ENCODE measurements around the gene NHLRC1. TPM values are rescaled to one million over a fixed set of nuclear protein-coding genes. Genes with fewer than 3 reads are reported as not detected.

NHLRC1 gene
- total RNA-seq: under 1 TPM; 0.10 to 0.19 TPM

DNA sequence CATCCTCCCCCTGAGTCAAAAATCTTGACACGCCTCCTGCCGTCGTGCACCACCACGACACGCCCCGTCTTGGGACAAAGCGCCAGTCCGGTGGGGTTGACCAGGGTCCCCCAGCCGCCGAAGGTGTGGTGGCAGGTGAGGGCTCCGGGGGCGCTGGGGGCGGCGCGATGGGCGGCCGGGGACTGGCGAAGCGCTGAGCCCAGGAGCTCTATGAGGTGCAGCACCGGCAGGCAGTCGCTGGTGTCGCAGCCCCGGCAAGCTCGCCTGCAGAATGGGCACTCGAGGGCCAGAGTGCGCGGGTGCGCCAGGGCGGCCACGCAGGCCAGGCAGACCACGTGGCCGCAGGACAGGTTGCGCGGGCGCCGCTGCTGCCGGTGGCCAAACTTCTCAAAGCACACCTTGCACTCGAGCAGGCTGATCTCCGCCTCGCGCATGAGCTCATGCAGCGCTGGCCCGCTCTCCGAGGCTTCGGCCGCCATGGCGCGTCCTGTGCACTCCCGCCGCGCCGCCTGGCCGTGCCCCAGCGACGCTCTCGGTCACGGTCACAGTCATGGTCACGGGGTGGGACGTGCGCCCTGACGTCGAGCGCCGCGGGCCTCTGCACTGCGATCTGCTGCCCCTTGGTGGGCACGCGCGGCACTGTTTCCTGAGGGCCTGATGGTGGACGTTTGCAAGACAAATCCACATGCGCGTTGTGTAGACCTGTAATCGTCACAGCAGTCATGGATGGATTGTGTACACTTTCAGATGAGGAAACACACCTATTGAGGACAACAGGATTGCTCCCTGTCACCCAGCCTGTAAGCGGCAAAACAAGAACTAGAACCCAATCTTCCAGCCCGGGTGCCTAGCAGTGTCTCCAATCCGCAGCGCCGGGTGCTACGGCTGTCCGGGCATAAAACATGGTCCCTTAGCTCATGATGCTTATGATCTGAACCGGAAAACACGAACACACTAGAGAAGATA lies at the start of gene NHLRC1:
NHLRC1 (minus strand) TSS at position 550 of the 966 bp plus-strand sequence; CDS start at position 479, 71 bp downstream.
- peaks cover 4% of the 10 kb centered on the region for H3K36me3 Mint-ChIP-seq
- peak within 1 kb of the TSS; percentile 57 for H3K4me3 Mint-ChIP-seq
- peaks cover 24% of the 10 kb centered on the region for H3K27me3 Mint-ChIP-seq
- intact Hi-C loops (cut with micrococcal nuclease): loop anchor here (1.0 to 10.0 kb wide), 4 partner anchors 31 to 966 kb away; no protein-coding TSS in a partner anchor
- H3K9me3 Mint-ChIP-seq: peaks cover 8% of the 10 kb centered on the region
- ChIA-PET CTCF (interaction anchor here (0.6 to 1.2 kb wide), 3 partner anchors 135 to 296 kb away, joined by 3 to 4 read pairs (median 3); partner anchors contain the start of gene KIF13A), POLR2A (no interaction called here)
- DNase-seq: peak; percentile 87
- H3K27ac Mint-ChIP-seq: no peak within 1 kb of the TSS
- H3K4me1 Mint-ChIP-seq (ENCODE audit: low read depth): peaks cover 13% of the 10 kb centered on the region

DNA sequence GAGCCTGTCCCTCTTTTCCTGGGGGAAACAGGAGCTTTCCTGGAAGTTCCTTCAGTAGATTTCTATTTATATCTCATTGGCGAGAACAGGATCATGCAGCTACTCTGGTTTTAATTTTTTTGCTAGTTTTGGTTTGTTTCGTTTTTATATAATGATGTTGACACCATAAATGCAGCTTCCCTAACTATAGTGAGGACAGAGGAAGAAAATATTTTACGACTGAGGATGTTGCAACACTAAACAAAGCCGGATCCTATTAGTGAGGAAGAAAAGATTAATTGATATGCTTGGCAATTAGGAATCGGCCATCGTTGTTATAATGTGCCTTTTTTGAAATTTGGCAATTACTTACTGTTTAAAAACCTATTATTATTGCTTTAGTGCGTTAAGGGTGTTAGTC lies 49.4 kb upstream of the NHLRC1 start:
- Mint-ChIP-seq H3K4me3 (no peak overlapping the region), H3K36me3 (peaks cover 61% of the 10 kb centered on the region), H3K4me1 (ENCODE audit: low read depth) (no peaks in the 10 kb centered on the region), H3K9me3 (peaks cover 8% of the 10 kb centered on the region), H3K27me3 (no peaks in the 10 kb centered on the region), H3K27ac (no peak overlapping the region)
- intact Hi-C loops (cut with micrococcal nuclease): no loop called here
- ChIA-PET POLR2A (no interaction called here), CTCF (no interaction called here)
- no peak for DNase-seq

DNA sequence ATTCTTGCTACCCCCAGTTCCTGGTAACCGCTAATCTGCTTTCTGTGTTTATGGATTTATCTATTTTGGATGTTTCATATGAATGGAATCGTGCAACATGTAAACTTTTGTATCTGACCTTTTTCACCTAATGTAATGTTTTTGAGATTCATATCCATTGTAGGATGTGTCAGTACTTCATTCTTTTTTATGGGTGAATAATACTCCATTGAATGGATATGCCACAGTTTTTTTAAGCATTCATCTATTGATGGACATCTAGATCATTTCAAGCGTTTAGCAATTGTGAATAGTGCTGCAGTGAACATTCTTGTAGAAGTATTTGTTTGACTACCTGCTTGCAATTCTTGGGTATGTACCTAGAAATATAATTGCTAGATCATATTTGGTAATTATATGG lies 45.8 kb upstream of the NHLRC1 start:
- peaks cover 36% of the 10 kb centered on the region for H3K36me3 Mint-ChIP-seq
- no peaks in the 10 kb centered on the region for H3K27me3 Mint-ChIP-seq
- H3K4me1 Mint-ChIP-seq (ENCODE audit: low read depth): no peaks in the 10 kb centered on the region
- H3K9me3 Mint-ChIP-seq: peaks cover 8% of the 10 kb centered on the region
- POLR2A ChIA-PET: no interaction called here
- no peak overlapping the region for H3K27ac Mint-ChIP-seq
- intact Hi-C loops (cut with micrococcal nuclease): no loop called here
- CTCF ChIA-PET: no interaction called here
- no peak for DNase-seq
- H3K4me3 Mint-ChIP-seq: no peak overlapping the region

DNA sequence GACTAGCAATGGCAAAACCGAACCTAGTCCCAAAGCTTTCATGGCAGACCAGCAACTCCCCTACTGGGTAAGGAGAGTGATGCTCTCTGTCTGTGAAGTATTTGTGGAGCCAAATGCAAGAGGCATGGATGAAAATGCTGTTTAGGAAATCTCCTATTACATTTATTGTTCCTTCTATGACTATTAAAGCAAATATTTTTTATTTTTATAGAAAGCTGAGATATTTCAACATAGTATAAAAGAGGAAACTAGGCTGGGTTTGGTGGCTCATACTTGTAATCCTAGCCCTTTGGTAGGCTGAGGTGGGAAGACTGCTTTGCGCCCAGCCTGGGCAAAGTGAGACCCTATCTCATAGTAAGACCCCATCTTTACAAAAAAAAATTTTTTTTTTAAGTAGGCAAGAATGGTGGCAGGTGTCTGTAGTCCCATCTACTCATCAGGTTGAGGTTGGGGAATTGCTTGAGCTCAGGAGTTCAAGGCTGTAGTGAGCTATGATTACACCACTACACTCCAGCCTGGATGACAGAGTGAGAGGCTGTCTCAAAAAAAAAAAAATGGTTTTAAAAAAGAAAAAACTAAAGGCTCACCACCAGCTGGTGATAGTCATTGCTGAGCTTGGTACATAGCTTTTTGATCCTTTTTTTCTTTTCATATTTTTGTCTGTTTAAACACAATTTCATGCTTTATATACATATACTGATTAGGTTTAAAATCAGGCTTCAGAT lies 44.0 kb upstream of the NHLRC1 start:
- Mint-ChIP-seq H3K27me3 (no peaks in the 10 kb centered on the region), H3K4me3 (no peak overlapping the region), H3K36me3 (peaks cover 41% of the 10 kb centered on the region), H3K4me1 (ENCODE audit: low read depth) (peaks cover 2% of the 10 kb centered on the region), H3K27ac (no peak overlapping the region), H3K9me3 (peaks cover 8% of the 10 kb centered on the region)
- ChIA-PET CTCF (interaction anchor here (0.6 kb wide), 1 partner anchor 45 kb away, joined by 3 read pairs; no protein-coding TSS in a partner anchor), POLR2A (interaction anchor here (1.4 kb wide), 1 partner anchor 8 kb away, joined by 3 read pairs; no protein-coding TSS in a partner anchor)
- no peak for DNase-seq
- intact Hi-C loops (cut with micrococcal nuclease): no loop called here

DNA sequence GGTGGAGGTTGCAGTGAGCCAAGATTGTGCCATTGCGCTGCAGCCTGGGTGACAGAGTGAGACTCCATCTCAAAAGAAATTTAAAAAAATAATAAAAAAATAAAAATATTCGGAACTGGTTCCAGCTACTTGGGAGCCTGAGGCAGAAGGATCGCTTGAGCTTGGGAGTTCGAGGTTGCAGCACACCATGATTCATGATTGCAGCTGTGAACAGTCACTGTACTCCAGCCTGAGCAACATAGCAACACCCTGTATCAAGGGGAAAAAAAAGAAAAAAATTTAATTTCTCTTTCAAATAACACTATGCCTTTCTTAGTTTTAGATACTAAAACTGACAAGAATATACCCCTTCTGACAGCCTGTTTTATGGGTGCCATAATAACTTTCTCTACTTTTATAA lies 43.3 kb upstream of the NHLRC1 start:
- POLR2A ChIA-PET: no interaction called here
- no peak for DNase-seq

DNA sequence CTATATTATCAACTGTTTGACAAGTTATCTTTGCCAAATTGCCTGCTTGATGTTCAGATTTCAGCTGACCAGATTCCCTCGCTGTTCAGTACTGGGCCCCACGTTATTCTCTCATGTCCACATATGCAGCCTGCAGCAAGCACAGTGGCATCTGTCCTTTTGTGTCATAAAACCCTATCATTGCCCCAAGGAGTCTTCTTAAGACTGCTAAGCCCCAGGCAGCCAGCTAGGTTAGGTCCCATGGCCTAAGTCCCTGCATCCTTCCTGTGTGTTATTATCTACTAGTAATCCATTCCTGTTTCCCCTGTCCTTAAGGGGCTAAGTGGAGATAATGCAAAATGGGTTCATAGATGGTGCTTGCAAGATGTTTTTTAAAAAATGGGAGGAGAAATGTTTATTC lies 39.9 kb upstream of the NHLRC1 start:
- intact Hi-C loops (cut with micrococcal nuclease): no loop called here
- ChIA-PET POLR2A (no interaction called here), CTCF (no interaction called here)
- no peak overlapping the region for H3K27ac Mint-ChIP-seq
- DNase-seq: no peak
- no peak overlapping the region for H3K4me3 Mint-ChIP-seq
- H3K27me3 Mint-ChIP-seq: no peaks in the 10 kb centered on the region
- peaks cover 38% of the 10 kb centered on the region for H3K36me3 Mint-ChIP-seq
- peaks cover 7% of the 10 kb centered on the region for H3K4me1 Mint-ChIP-seq (ENCODE audit: low read depth)
- no peaks in the 10 kb centered on the region for H3K9me3 Mint-ChIP-seq

More for the DNA sequence above, 43.3 kb upstream of the NHLRC1 start:
- peaks cover 8% of the 10 kb centered on the region for H3K9me3 Mint-ChIP-seq
- H3K36me3 Mint-ChIP-seq: peaks cover 43% of the 10 kb centered on the region
- no peak overlapping the region for H3K27ac Mint-ChIP-seq
- intact Hi-C loops (cut with micrococcal nuclease): no loop called here
- peaks cover 7% of the 10 kb centered on the region for H3K4me1 Mint-ChIP-seq (ENCODE audit: low read depth)
- CTCF ChIA-PET: no interaction called here
- no peaks in the 10 kb centered on the region for H3K27me3 Mint-ChIP-seq
- H3K4me3 Mint-ChIP-seq: no peak overlapping the region

DNA sequence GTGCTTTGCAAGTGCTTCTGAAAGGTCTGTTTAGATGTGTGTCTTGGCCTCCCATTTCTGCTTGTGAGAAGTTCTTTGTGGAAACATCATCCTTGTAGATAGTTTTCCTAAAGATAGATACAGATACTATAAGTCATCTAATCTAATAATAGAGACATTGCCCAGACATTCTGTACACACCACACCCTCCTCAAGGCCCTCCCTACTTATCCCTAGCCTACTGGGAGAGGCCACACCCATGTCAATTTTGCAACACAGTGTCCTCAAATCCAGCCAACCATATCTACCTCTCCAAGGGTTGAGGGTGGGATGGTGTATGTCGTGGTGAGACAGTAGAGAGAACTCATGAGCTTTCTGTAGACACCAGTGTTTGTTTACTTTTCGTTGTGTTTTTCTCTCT lies 39.0 kb upstream of the NHLRC1 start:
- H3K27ac Mint-ChIP-seq: peak overlapping the region; percentile 16
- intact Hi-C loops (cut with micrococcal nuclease): no loop called here
- H3K27me3 Mint-ChIP-seq: no peaks in the 10 kb centered on the region
- H3K4me3 Mint-ChIP-seq: no peak overlapping the region
- POLR2A ChIA-PET: no interaction called here
- H3K4me1 Mint-ChIP-seq (ENCODE audit: low read depth): peaks cover 8% of the 10 kb centered on the region
- no peaks in the 10 kb centered on the region for H3K9me3 Mint-ChIP-seq
- peaks cover 38% of the 10 kb centered on the region for H3K36me3 Mint-ChIP-seq
- DNase-seq: no peak
- CTCF ChIA-PET: no interaction called here

DNA sequence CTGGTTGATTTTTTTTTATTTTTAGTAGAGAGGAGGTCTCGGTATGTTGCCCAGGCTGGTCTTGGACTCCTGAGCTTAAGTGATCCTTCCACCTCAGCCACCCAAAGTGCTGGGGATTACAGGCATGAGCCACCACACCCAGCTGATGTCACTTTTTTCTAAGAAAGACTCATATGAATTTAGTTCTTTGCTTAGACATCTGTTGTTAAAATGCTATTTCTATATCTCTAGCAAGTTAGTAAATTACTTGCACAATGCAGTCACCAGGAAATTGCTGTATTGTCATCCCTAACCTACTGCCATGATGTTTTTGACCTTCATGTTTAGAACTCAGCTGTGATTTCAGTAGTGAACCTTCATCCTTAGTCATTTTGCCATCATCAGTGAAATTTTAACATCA lies 38.4 kb upstream of the NHLRC1 start:
- CTCF ChIA-PET: no interaction called here
- no peak overlapping the region for H3K4me3 Mint-ChIP-seq
- intact Hi-C loops (cut with micrococcal nuclease): no loop called here
- no peaks in the 10 kb centered on the region for H3K9me3 Mint-ChIP-seq
- H3K27me3 Mint-ChIP-seq: no peaks in the 10 kb centered on the region
- no peak overlapping the region for H3K27ac Mint-ChIP-seq
- POLR2A ChIA-PET: no interaction called here
- H3K4me1 Mint-ChIP-seq (ENCODE audit: low read depth): peaks cover 13% of the 10 kb centered on the region
- H3K36me3 Mint-ChIP-seq: peaks cover 38% of the 10 kb centered on the region
- no peak for DNase-seq

DNA sequence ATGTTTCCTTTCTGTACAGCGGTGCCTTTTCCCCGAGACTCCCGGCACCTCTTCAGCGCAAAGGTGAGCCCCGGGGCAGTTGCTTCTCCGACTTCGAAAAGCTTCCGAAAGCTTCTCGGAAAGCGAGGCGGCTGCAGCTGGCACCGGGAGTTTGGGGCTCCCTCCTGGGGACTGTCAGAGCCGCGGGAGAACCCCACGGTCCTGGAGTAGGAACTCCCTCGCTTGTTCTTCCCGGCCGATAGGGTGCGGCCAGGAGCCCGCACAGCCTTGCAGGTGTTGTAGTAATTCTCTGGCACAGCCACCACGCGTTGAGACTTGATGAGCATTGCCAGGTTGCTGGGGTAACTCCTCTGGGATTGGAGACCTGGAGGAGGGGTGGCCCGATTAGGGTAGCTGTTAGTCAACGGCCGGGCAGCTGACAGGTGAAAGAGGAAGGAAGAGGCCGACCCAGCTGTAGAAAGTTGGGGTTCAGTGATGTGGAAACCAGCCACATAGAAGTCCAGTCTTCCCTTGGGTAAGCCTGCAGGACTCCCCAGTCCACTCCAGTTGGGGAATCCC lies 33.5 kb upstream of the NHLRC1 start:
- Mint-ChIP-seq H3K4me3 (peak overlapping the region; percentile 97), H3K9me3 (no peaks in the 10 kb centered on the region), H3K36me3 (peaks cover 17% of the 10 kb centered on the region), H3K4me1 (ENCODE audit: low read depth) (peaks cover 24% of the 10 kb centered on the region), H3K27ac (peak overlapping the region; percentile 67), H3K27me3 (no peaks in the 10 kb centered on the region)
- POLR2A ChIA-PET: interaction anchor here (0.7 kb wide), 1 partner anchor 9 kb away, joined by 3 read pairs; no protein-coding TSS in a partner anchor
- peak; percentile 60 for DNase-seq
- intact Hi-C loops (cut with micrococcal nuclease): loop anchor here (1.0 to 10.0 kb wide), 7 partner anchors 55 to 556 kb away; partner anchors contain the start of genes DEK and FAM8A1
- CTCF ChIA-PET: no interaction called here

DNA sequence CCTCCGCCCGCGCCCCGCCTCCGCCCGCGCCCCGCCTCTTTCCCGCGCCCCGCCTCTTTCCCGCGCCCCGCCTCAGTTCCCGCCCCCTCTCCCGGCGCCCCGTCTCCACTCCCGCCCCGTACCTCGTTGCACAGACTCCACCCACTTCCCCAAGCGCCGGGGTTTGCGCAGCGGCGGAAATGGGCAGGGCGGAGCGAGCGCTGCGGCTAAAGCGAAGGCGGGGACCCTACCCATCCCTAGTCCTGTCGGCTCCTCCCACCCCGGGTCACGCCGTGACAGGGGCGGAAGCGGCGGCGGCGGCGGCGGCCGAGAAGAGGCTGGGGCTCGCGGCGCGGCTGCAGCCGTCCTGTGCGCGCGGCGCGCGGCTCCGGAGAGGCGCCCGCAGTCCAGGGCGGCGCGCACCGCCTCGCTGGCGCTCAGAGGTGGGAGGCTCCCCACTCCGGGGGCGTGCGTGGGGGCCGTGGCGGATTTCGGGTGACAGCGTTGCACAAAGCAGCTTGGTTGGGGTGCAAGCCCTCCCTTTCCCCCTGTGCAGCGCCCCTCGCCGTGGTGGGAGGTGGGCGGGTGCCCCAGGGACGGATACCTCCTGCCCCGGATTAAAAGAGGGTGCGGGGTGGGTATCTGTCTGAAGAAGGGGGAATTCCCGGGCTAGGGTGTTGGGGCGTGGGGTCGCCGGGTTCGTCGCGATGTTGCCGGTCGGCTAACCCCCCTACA lies 32.8 kb upstream of the NHLRC1 start, which contains the start of gene KDM1B:
KDM1B (plus strand) TSS at position 273 of the 714 bp plus-strand sequence. CDS start 4,474 bp downstream, outside the sequence.
- ChIA-PET CTCF (no interaction called here), POLR2A (no interaction called here)
- H3K4me1 Mint-ChIP-seq (ENCODE audit: low read depth): peaks cover 24% of the 10 kb centered on the region
- peak within 1 kb of the TSS; percentile 87 for H3K27ac Mint-ChIP-seq
- DNase-seq: peak; percentile 99
- H3K9me3 Mint-ChIP-seq: no peaks in the 10 kb centered on the region
- intact Hi-C loops (cut with micrococcal nuclease): loop anchor here (1.0 to 10.0 kb wide), 6 partner anchors 109 to 555 kb away; partner anchors contain the start of genes DEK and FAM8A1
- peak within 1 kb of the TSS; percentile 97 for H3K4me3 Mint-ChIP-seq
- no peaks in the 10 kb centered on the region for H3K27me3 Mint-ChIP-seq
- H3K36me3 Mint-ChIP-seq: peaks cover 14% of the 10 kb centered on the region

DNA sequence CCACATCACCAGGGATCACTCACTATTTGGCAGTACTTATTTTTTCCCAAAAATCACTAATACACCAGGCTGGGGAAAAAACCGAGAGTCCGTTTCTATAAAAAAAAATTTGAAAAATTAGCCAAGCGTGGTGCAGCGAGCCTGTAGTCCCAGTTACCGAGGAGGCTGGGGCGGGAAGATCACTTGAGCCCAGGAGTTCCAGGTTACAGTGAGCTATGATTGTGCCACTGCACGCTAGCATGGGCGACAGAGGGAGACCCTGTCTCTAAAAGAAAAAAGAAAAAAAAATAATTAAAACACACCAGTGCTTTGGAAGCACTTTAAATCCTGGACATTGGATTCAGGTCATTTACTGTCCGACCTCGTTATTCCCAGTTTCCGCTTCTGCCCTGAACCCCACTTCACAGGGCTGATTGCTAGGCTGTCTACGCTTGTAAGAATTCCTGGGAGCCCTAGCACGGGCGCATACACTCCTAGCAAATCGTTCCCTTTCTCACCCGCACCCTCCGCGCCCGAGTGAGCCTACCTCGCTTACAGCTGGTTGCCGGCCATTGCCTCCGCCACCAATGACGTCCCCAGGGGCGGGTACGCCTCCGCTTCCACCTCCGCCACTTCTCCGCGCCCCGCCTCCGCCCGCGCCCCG lies 32.2 kb upstream of the NHLRC1 start, which contains the start of gene TPMT:
TPMT (minus strand) TSS at position 571 of the 643 bp plus-strand sequence. CDS start 5,950 bp downstream, outside the sequence.
- Mint-ChIP-seq H3K9me3 (no peaks in the 10 kb centered on the region), H3K4me1 (ENCODE audit: low read depth) (peaks cover 24% of the 10 kb centered on the region), H3K27ac (peak within 1 kb of the TSS; percentile 87), H3K27me3 (no peaks in the 10 kb centered on the region), H3K36me3 (peaks cover 12% of the 10 kb centered on the region), H3K4me3 (peak within 1 kb of the TSS; percentile 97)
- intact Hi-C loops (cut with micrococcal nuclease): loop anchor here (1.0 to 10.0 kb wide), 6 partner anchors 110 to 554 kb away; partner anchors contain the start of genes DEK and FAM8A1
- POLR2A ChIA-PET: interaction anchor here (0.5 kb wide), 1 partner anchor 61 kb away, joined by 4 read pairs; no protein-coding TSS in a partner anchor
- DNase-seq: no peak
- CTCF ChIA-PET: interaction anchor here (0.5 kb wide), 1 partner anchor 81 kb away, joined by 4 read pairs; no protein-coding TSS in a partner anchor
